Brain pericyte (primary cell): ENCODE data around the gene MROH7.

ENCODE experiments used
- DNase-seq: peaks from one replicate; pipeline ENCODE4 v3.0.0-alpha.2; 2012; ENCODE audit warnings: low read depth, low spot score

MROH7 gene

GRCh38 chr1:54651608-54652007, 10.0 kb downstream of the MROH7 start:
- DNase-seq, result no peak

- DNase-seq, result no peak
Measured at GRCh38 chr1:54652168-54652567, 10.6 kb downstream of the MROH7 start.

- DNase-seq, result no peak
Measured at GRCh38 chr1:54653036-54653435, 11.4 kb downstream of the MROH7 start.

GRCh38 chr1:54658164-54658913, 16.8 kb downstream of the MROH7 start:
- no peak for DNase-seq

GRCh38 chr1:54663725-54664124, 22.1 kb downstream of the MROH7 start:
- no peak for DNase-seq

GRCh38 chr1:54664364-54664763, 22.8 kb downstream of the MROH7 start:
- DNase-seq, result no peak

- DNase-seq, result no peak
Measured at GRCh38 chr1:54665852-54666251, 24.3 kb downstream of the MROH7 start.

GRCh38 chr1:54666333-54666732, 24.7 kb downstream of the MROH7 start:
- DNase-seq, result no peak

GRCh38 chr1:54667797-54668196, 26.2 kb downstream of the MROH7 start:
- no peak for DNase-seq

GRCh38 chr1:54668567-54668966, 27.0 kb downstream of the MROH7 start:
- DNase-seq, result no peak

GRCh38 chr1:54671985-54672608, 30.5 kb downstream of the MROH7 start:
- no peak for DNase-seq

- no peak for DNase-seq
Measured at GRCh38 chr1:54678776-54679643, 37.4 kb downstream of the MROH7 start.

GRCh38 chr1:54679706-54680105, 38.1 kb downstream of the MROH7 start:
- DNase-seq, result no peak

GRCh38 chr1:54680387-54680786, 38.8 kb downstream of the MROH7 start:
- no peak for DNase-seq

- DNase-seq, result no peak
Measured at GRCh38 chr1:54681358-54681757, 39.8 kb downstream of the MROH7 start.

- DNase-seq, result no peak
Measured at GRCh38 chr1:54683453-54683852, 41.9 kb downstream of the MROH7 start.

- no peak for DNase-seq
Measured at GRCh38 chr1:54685335-54685905, 43.8 kb downstream of the MROH7 start.

GRCh38 chr1:54686155-54686554, 44.6 kb downstream of the MROH7 start:
- no peak for DNase-seq

- DNase-seq, result no peak
Measured at GRCh38 chr1:54694771-54695170, 53.2 kb downstream of the MROH7 start.

GRCh38 chr1:54695221-54695620, 53.6 kb downstream of the MROH7 start:
- no peak for DNase-seq

- no peak for DNase-seq
Measured at GRCh38 chr1:54695764-54696163, 54.2 kb downstream of the MROH7 start.

- no peak for DNase-seq
Measured at GRCh38 chr1:54696262-54696661, 54.7 kb downstream of the MROH7 start.
